Measurements from ENCODE around the gene ZNF100.

DNA sequence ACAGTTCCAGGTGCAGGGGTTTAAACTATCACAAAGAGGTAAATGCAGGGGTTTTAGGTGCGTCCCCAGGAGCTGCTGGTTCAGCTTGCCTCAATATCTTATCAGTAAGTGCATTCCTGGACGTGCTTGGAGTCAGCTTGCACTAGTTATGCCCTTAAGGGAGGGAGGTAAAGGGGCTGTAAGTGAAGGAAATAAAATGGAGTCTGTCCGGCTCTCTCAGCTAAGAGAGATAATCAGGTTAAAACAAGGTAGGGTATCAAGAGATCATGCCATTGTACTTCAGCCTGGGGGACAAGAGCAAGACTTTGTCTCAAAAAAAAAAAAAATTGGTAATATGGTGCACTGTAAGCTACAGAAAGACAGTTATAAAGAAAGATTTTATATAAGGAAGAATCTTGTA lies 69.7 kb downstream of the ZNF100 start:
- TF ChIP-seq EP300 (IDR thresholded peaks at IDR 0.05): no peak
- TF ChIP-seq, protein P1, sequence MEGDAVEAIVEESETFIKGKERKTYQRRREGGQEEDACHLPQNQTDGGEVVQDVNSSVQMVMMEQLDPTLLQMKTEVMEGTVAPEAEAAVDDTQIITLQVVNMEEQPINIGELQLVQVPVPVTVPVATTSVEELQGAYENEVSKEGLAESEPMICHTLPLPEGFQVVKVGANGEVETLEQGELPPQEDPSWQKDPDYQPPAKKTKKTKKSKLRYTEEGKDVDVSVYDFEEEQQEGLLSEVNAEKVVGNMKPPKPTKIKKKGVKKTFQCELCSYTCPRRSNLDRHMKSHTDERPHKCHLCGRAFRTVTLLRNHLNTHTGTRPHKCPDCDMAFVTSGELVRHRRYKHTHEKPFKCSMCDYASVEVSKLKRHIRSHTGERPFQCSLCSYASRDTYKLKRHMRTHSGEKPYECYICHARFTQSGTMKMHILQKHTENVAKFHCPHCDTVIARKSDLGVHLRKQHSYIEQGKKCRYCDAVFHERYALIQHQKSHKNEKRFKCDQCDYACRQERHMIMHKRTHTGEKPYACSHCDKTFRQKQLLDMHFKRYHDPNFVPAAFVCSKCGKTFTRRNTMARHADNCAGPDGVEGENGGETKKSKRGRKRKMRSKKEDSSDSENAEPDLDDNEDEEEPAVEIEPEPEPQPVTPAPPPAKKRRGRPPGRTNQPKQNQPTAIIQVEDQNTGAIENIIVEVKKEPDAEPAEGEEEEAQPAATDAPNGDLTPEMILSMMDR (IDR thresholded peaks at IDR 0.05): no peak

Data from suprapubic skin (tissue), 3 donors.